ENCODE results near the gene CALM1. TPM values are rescaled to one million over a fixed set of nuclear protein-coding genes. Genes with fewer than 3 reads are reported as not detected.

Gene CALM1
- total and polyA plus RNA-seq, 2 experiments from 2014 or later: 74.6 to 236 TPM

DNA sequence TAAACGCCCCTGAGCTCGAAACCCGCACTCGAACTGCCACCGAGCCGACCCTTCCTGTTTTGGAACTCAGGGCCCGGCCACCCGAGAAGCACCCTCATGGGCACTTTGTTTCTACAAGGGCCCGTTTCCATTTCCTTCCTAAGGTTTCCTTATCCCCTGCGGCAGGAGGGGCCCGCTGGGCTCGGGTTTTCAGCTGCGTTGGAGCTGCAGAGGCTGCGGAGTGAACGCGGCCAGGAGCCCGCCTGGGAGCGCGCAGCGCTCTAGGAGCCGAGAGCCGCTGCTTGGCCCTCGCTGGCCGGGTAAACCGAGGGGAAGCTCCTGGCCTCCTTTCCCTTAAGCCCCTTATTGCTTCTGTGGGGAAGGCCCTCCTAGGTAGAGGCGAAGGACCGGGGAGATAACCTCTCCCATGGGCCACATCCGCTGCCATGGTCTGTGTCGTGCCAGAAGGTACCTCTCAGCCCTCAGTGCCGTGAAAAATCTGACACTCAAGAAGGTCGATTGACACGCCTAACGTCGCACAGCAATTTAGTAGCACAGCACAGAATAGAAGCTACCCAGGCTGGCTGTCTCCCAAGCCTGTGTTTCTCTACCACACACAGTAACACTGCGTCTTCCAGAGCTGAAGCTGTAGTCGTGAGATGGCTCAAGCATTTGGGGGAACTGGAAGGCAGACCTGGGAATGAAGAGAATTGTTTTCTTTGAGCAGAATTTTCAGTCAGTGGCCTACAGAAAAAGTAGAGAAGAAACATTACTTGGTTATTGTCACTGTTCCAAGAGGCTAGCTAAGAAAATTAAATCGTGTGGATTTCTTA, 12.9 kb upstream of the CALM1 start:
- peak overlapping the region; percentile 97 for H3K27ac ChIP-seq
- no peak for TF ChIP-seq CTCF (IDR thresholded peaks at IDR 0.05; ENCODE audit: low read depth, low read length)
- no peaks in the 10 kb centered on the region for H3K27me3 ChIP-seq
- peak; percentile 76 to 79 for DNase-seq (ENCODE audit: low read depth in 1 of 2, low spot score in 1 of 2)
- peaks cover 27% of the 10 kb centered on the region for H3K4me1 ChIP-seq (ENCODE audit: low read depth)
- H3K4me3 ChIP-seq: peak overlapping the region; percentile 34
- H3K36me3 ChIP-seq: no peaks in the 10 kb centered on the region
- H3K9me3 ChIP-seq (ENCODE audit: low read depth): no peaks in the 10 kb centered on the region

DNA sequence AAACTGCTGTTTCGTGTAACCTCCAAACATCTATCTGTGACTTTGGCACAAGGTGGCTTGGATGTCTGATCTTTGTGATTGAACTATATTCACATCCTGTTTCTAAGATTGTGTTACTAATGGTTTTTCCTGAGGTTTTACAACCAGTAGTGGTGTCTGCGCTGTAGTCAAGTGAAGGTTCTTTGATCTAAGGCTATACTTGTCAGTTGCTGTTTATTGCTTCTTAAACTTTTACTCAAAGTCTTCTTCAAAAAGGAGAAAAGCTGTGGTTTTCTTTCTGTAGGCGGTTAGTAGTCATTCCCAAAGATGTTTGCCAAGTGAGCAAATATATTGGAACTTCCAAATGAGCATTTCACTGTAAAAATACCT, 12.3 kb upstream of the CALM1 start:
- H3K36me3 ChIP-seq: no peaks in the 10 kb centered on the region
- no peak for TF ChIP-seq CTCF (IDR thresholded peaks at IDR 0.05; ENCODE audit: low read depth, low read length)
- H3K4me1 ChIP-seq (ENCODE audit: low read depth): peaks cover 27% of the 10 kb centered on the region
- peak overlapping the region; percentile 97 for H3K27ac ChIP-seq
- H3K9me3 ChIP-seq (ENCODE audit: low read depth): no peaks in the 10 kb centered on the region
- no peak for DNase-seq (ENCODE audit: low read depth in 1 of 2, low spot score in 1 of 2)
- no peaks in the 10 kb centered on the region for H3K27me3 ChIP-seq
- H3K4me3 ChIP-seq: no peak overlapping the region

DNA sequence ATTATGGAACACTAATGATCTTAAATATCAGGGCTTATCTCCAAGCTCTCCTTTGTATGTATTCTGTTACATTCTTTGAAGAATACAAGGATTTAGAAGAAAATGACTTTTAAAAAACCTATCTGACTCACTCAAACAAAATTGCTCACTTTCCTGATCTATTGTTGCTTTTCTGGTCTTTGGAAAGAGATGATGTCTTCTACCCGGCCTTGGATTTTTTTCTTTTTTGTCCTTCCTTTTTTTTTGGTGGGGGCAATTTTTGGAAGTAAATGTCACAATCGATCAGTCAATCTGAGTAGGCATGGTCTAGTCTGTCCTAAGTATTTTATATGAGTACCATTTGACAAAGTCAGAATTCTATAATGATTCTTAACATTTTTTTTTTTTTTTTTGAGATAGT, 10.5 kb upstream of the CALM1 start:
- Histone ChIP-seq H3K4me1 (ENCODE audit: low read depth) (peaks cover 23% of the 10 kb centered on the region), H3K9me3 (ENCODE audit: low read depth) (no peaks in the 10 kb centered on the region), H3K27me3 (no peaks in the 10 kb centered on the region), H3K4me3 (no peak overlapping the region), H3K27ac (no peak overlapping the region), H3K36me3 (no peaks in the 10 kb centered on the region)
- TF ChIP-seq CTCF (IDR thresholded peaks at IDR 0.05; ENCODE audit: low read depth, low read length): no peak
- no peak for DNase-seq (ENCODE audit: low read depth in 1 of 2, low spot score in 1 of 2)

- DNase-seq (ENCODE audit: low read depth in 1 of 2, low spot score in 1 of 2): no peak
- Histone ChIP-seq H3K27me3 (no peaks in the 10 kb centered on the region), H3K27ac (no peak overlapping the region), H3K36me3 (no peaks in the 10 kb centered on the region), H3K4me3 (no peak overlapping the region), H3K9me3 (ENCODE audit: low read depth) (no peaks in the 10 kb centered on the region), H3K4me1 (ENCODE audit: low read depth) (peaks cover 14% of the 10 kb centered on the region)
- no peak for TF ChIP-seq CTCF (IDR thresholded peaks at IDR 0.05; ENCODE audit: low read depth, low read length)
These were observed 9.5 kb upstream of the CALM1 start for GRCh38 chr14:90387206-90387760.

DNA sequence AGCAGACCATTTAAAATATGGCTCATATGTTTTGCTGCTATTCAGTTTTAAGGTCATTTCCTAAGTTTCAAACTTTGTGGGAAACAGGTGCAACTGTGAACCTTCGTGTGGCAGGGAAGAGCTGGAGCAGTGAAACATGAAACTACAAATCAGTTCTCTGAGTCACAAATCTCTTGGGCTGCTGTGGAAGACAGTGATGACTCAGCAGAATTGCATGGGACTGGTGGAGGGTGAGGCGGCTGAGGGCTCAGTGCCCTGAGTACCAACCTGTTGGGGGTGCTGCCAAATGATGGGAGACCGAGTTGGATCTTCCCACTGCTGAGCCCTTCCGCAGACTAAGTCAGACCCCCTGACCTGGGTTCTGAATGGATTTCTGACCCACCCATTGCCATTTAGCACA, 8.4 kb upstream of the CALM1 start:
- DNase-seq (ENCODE audit: low read depth in 1 of 2, low spot score in 1 of 2): peak; percentile 70 to 72
- Histone ChIP-seq H3K36me3 (no peaks in the 10 kb centered on the region), H3K4me3 (no peak overlapping the region), H3K27ac (no peak overlapping the region), H3K4me1 (ENCODE audit: low read depth) (peaks cover 14% of the 10 kb centered on the region), H3K27me3 (no peaks in the 10 kb centered on the region), H3K9me3 (ENCODE audit: low read depth) (no peaks in the 10 kb centered on the region)
- TF ChIP-seq CTCF (IDR thresholded peaks at IDR 0.05; ENCODE audit: low read depth, low read length): no peak

All from cardiac muscle cell (in vitro differentiated cells and primary cell).